Stimulated activated CD8-positive, alpha-beta memory T cell treated with anti-CD3 and anti-CD28 coated beads, Interleukin-15, amount 100 ng/mL, for 24 hours (primary cell): Measurements from ENCODE around the gene ATG5.
"Not testable (repeated sequence)": the region's sequence is repeated elsewhere in the genome, so short reads cannot be mapped to it uniquely, and the experiment has no call there.

Source experiments
- DNase-seq: peaks from one replicate; pipeline ENCODE4 v3.0.0-alpha.2; 2020; ENCODE audit warnings: low read depth

The ATG5 gene

GRCh38 chr6:106309766-106310373 lies 15.7 kb downstream of the ATG5 start:
- DNase-seq = no peak

- no peak for DNase-seq
Observed at GRCh38 chr6:106308985-106309384, 16.6 kb downstream of the ATG5 start.

GRCh38 chr6:106305740-106306139 lies 19.8 kb downstream of the ATG5 start:
- no peak for DNase-seq

GRCh38 chr6:106300944-106301343 lies 24.6 kb downstream of the ATG5 start:
- DNase-seq = no peak

- DNase-seq = no peak
Observed at GRCh38 chr6:106300020-106300780, 25.4 kb downstream of the ATG5 start.

GRCh38 chr6:106293116-106293515 lies 32.4 kb downstream of the ATG5 start:
- DNase-seq = no peak

GRCh38 chr6:106290954-106291353 lies 34.6 kb downstream of the ATG5 start:
- no peak for DNase-seq

GRCh38 chr6:106290032-106290431 lies 35.5 kb downstream of the ATG5 start:
- no peak for DNase-seq

GRCh38 chr6:106287215-106287614 lies 38.3 kb downstream of the ATG5 start:
- DNase-seq = no peak

GRCh38 chr6:106286746-106287145 lies 38.8 kb downstream of the ATG5 start:
- no peak for DNase-seq

GRCh38 chr6:106283481-106283880 lies 42.1 kb downstream of the ATG5 start:
- DNase-seq = no peak

GRCh38 chr6:106281661-106282060 lies 43.9 kb downstream of the ATG5 start:
- no peak for DNase-seq

- no peak for DNase-seq
Observed at GRCh38 chr6:106281088-106281487, 44.5 kb downstream of the ATG5 start.

GRCh38 chr6:106279179-106279578 lies 46.4 kb downstream of the ATG5 start:
- DNase-seq = no peak

- DNase-seq = no peak
Observed at GRCh38 chr6:106275692-106276091, 49.9 kb downstream of the ATG5 start.

GRCh38 chr6:106273087-106273486 lies 52.5 kb downstream of the ATG5 start:
- DNase-seq = no peak

GRCh38 chr6:106272287-106272686 lies 53.3 kb downstream of the ATG5 start:
- DNase-seq = no peak

- no peak for DNase-seq
Observed at GRCh38 chr6:106270414-106270813, 55.1 kb downstream of the ATG5 start.

GRCh38 chr6:106269268-106269919 lies 56.2 kb downstream of the ATG5 start:
- DNase-seq = not testable (repeated sequence)

GRCh38 chr6:106268500-106268899 lies 57.1 kb downstream of the ATG5 start:
- DNase-seq = not testable (repeated sequence)

- not testable (repeated sequence) for DNase-seq
Observed at GRCh38 chr6:106264433-106264832, 61.1 kb downstream of the ATG5 start.

- not testable (repeated sequence) for DNase-seq
Observed at GRCh38 chr6:106259748-106260147, 65.8 kb downstream of the ATG5 start.

GRCh38 chr6:106258726-106259125 lies 66.8 kb downstream of the ATG5 start:
- no peak for DNase-seq
